ENCODE results near the gene HTR3E. TPM values are rescaled to one million over a fixed set of nuclear protein-coding genes. Genes with fewer than 3 reads are reported as not detected.
"Not testable (repeated sequence)": the region's sequence is repeated elsewhere in the genome, so short reads cannot be mapped to it uniquely, and the experiment has no call there.

Gene HTR3E
- polyA plus RNA-seq, 3 donors: not detected

- no peak overlapping the region for H3K27ac ChIP-seq (ENCODE audit: low read depth, low read length)
- 88 to 89% (median 88%) methylated on average over 6 of the region's 6 CpGs for WGBS, 3 donors
Observed at GRCh38 chr3:184097556-184097955, 692 bp downstream of the HTR3E start.

- no peak overlapping the region for H3K27ac ChIP-seq (ENCODE audit: low read depth, low read length)
- 61 to 65% (median 64%) methylated on average over 24 of the region's 24 CpGs for WGBS, 3 donors
Observed at GRCh38 chr3:184099806-184100686, 3.2 kb downstream of the HTR3E start.

- WGBS, 3 donors: 48 to 56% (median 55%) methylated on average over 7 of the region's 7 CpGs
Observed at GRCh38 chr3:184110316-184110725, 13.5 kb downstream of the HTR3E start.

GRCh38 chr3:184116017-184116416 lies 19.2 kb downstream of the HTR3E start:
- 83 to 89% (median 86%) methylated on average over 4 of the region's 4 CpGs for WGBS, 3 donors
- no peak overlapping the region for H3K27ac ChIP-seq (ENCODE audit: low read depth, low read length)

More at GRCh38 chr3:184110316-184110725, 13.5 kb downstream of the HTR3E start:
- no peak overlapping the region for H3K27ac ChIP-seq (ENCODE audit: low read depth, low read length)

GRCh38 chr3:184117636-184118035 lies 20.8 kb downstream of the HTR3E start:
- 89 to 96% (median 95%) methylated on average over 6 of the region's 6 CpGs for WGBS, 3 donors
- H3K27ac ChIP-seq (ENCODE audit: low read depth, low read length): no peak overlapping the region

- WGBS, 3 donors: 94 to 97% (median 94%) methylated on average over 8 of the region's 8 CpGs
- H3K27ac ChIP-seq (ENCODE audit: low read depth, low read length): not testable (repeated sequence)
Observed at GRCh38 chr3:184121031-184121430, 24.2 kb downstream of the HTR3E start.

GRCh38 chr3:184126006-184126405 lies 29.1 kb downstream of the HTR3E start:
- 75 to 83% (median 78%) methylated on average over 3 of the region's 3 CpGs for WGBS, 3 donors

GRCh38 chr3:184129012-184129411 lies 32.1 kb downstream of the HTR3E start:
- H3K27ac ChIP-seq (ENCODE audit: low read depth, low read length): no peak overlapping the region
- 23 to 57% (median 37%) methylated on average over 2 of the region's 2 CpGs for WGBS, 3 donors

More at GRCh38 chr3:184126006-184126405, 29.1 kb downstream of the HTR3E start:
- no peak overlapping the region for H3K27ac ChIP-seq (ENCODE audit: low read depth, low read length)

GRCh38 chr3:184132945-184133344 lies 36.1 kb downstream of the HTR3E start:
- WGBS, 3 donors: 94 to 97% (median 96%) methylated on average over 4 of the region's 4 CpGs
- no peak overlapping the region for H3K27ac ChIP-seq (ENCODE audit: low read depth, low read length)

- no peak overlapping the region for H3K27ac ChIP-seq (ENCODE audit: low read depth, low read length)
- WGBS, 3 donors: 1% methylated on average over 37 of the region's 37 CpGs
Observed at GRCh38 chr3:184133840-184134745, 37.2 kb downstream of the HTR3E start.

- no peak overlapping the region for H3K27ac ChIP-seq (ENCODE audit: low read depth, low read length)
- 0% methylated on average over 21 of the region's 21 CpGs for WGBS, 3 donors
Observed at GRCh38 chr3:184134746-184135148, 37.9 kb downstream of the HTR3E start.

- WGBS, 3 donors: 0% methylated on average over 56 of the region's 56 CpGs
- peak within 1 kb of the TSS; percentile 7 for H3K27ac ChIP-seq (ENCODE audit: low read depth, low read length)
Observed at GRCh38 chr3:184135149-184135910, 38.5 kb downstream of the HTR3E start, which contains the start of gene EIF2B5. Gene EIF2B5 (plus strand): TSS chr3:184135358. CDS start chr3:184135386, 28 bp downstream.

- 2 to 5% (median 5%) methylated on average over 9 of the region's 9 CpGs for WGBS, 3 donors
- H3K27ac ChIP-seq (ENCODE audit: low read depth, low read length): no peak overlapping the region
Observed at GRCh38 chr3:184135911-184136260, 39.0 kb downstream of the HTR3E start.

GRCh38 chr3:184140436-184140835 lies 43.6 kb downstream of the HTR3E start:
- 88 to 93% (median 92%) methylated on average over 10 of the region's 10 CpGs for WGBS, 3 donors
- H3K27ac ChIP-seq (ENCODE audit: low read depth, low read length): no peak overlapping the region

- H3K27ac ChIP-seq (ENCODE audit: low read depth, low read length): no peak overlapping the region
- WGBS, 3 donors: 84 to 92% (median 89%) methylated on average over 7 of the region's 7 CpGs
Observed at GRCh38 chr3:184142199-184142598, 45.3 kb downstream of the HTR3E start.

- WGBS, 3 donors: 88 to 91% (median 90%) methylated on average over 3 of the region's 3 CpGs
- no peak overlapping the region for H3K27ac ChIP-seq (ENCODE audit: low read depth, low read length)
Observed at GRCh38 chr3:184143327-184143726, 46.5 kb downstream of the HTR3E start.

GRCh38 chr3:184144505-184144904 lies 47.6 kb downstream of the HTR3E start:
- H3K27ac ChIP-seq (ENCODE audit: low read depth, low read length): no peak overlapping the region
- 64 to 74% (median 68%) methylated on average over 5 of the region's 5 CpGs for WGBS, 3 donors

- no peak overlapping the region for H3K27ac ChIP-seq (ENCODE audit: low read depth, low read length)
- WGBS, 3 donors: 18 to 43% (median 34%) methylated on average over 4 of the region's 4 CpGs
Observed at GRCh38 chr3:184145111-184145524, 48.3 kb downstream of the HTR3E start.
